Erythroblast (primary cell): Measurements from ENCODE around the gene KHDC4.

Source experiments
- GATA1 ChIP-seq: IDR thresholded peaks from 2 replicates; pipeline ENCODE4 v1.6.1; 2011; ENCODE audit warnings: low read depth, mild to moderate bottlenecking, control low read depth, low read length, moderate library complexity
- POLR2A ChIP-seq: IDR thresholded peaks from 2 replicates; pipeline ENCODE4 v1.6.1; 2011; ENCODE audit warnings: mild to moderate bottlenecking, low read length

DNA sequence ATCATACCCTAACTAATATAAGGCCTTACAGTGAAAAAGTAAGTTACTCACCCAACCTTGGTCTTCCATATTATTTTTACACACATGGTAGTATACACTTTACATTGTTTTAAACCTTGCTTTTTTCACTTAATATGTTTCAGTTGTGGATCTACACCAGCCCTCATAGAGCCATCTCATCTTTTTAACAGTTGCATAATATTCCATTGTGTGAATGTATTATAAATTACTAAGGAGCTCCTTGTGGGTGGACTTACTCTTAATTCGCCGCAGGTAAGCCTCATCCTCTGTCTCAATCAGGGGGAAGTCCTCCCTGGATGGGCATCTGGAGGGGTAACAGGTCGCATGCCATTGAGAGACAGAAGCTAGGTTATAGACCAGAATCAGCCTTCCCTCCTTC lies 20.4 kb upstream of the KHDC4 start:
- no peak for TF ChIP-seq POLR2A
- no peak for TF ChIP-seq GATA1
